ENCODE results near the gene SIL1. TPM values are rescaled to one million over a fixed set of nuclear protein-coding genes. Genes with fewer than 3 reads are reported as not detected.

SIL1 gene
- polyA plus RNA-seq, 1 donor (not counting 4 experiments of a cell fraction or from before 2014, with no cell fraction given): 45.4 TPM

- Histone ChIP-seq H3K36me3 (ENCODE audit: control insufficient read depth in 2 of 2, extremely low read depth in 1 of 2, insufficient read depth in 2 of 2, low read length in 2 of 2) (peaks cover 1 to 14% of the 10 kb centered on the region in 2 experiments), H3K79me2 (ENCODE audit: control insufficient read depth, insufficient read depth, low read length) (peaks cover 11% of the 10 kb centered on the region), H4K20me1 (ENCODE audit: control insufficient read depth, extremely low read depth, insufficient read depth, low read length) (peaks cover 3% of the 10 kb centered on the region), H3K4me1 (ENCODE audit: control insufficient read depth, extremely low read depth, insufficient read depth, low read length) (no peaks in the 10 kb centered on the region), H2AFZ (ENCODE audit: control insufficient read depth, low read length) (no peak overlapping the region), H3K9me3 (ENCODE audit: control insufficient read depth, low read depth, low read length) (no peaks in the 10 kb centered on the region), H3K9ac (ENCODE audit: control insufficient read depth, extremely low read depth, insufficient read depth, low read length) (no peak overlapping the region), H3K27me3 (ENCODE audit: control insufficient read depth, extremely low read depth, insufficient read depth, low read length) (no peaks in the 10 kb centered on the region), H3K27ac (ENCODE audit: control insufficient read depth, insufficient read depth, low read length) (no peak overlapping the region), H3K4me2 (ENCODE audit: control insufficient read depth, extremely low read depth, insufficient read depth, low read depth, low read length) (no peak overlapping the region), H3K9me1 (ENCODE audit: control insufficient read depth, extremely low read depth, insufficient read depth, low read length) (no peaks in the 10 kb centered on the region), H3K4me3 (ENCODE audit: control insufficient read depth in 2 of 3, extremely low read depth in 1 of 3, insufficient read depth in 2 of 3, low read depth in 1 of 3, low read length in 3 of 3) (no peak overlapping the region)
- DNase-seq (ENCODE audit: low read depth, low spot score) (no peak), FAIRE-seq (no peak)
- dilution Hi-C loops (cut with MboI; ENCODE audit: extremely low pct_ligation_motif_present, low sequenced_read_pairs): no loop called here
- TF ChIP-seq EZH2 (IDR thresholded peaks at IDR 0.05; ENCODE audit: low read length): no peak
- no peak for TF ChIP-seq CTCF (optimal IDR thresholded peaks at IDR 0.05 in 1 of 3, IDR thresholded peaks at IDR 0.05 in 1 of 3, conservative IDR thresholded peaks at IDR 0.05 in 1 of 3; ENCODE audit: extremely low read depth in 1 of 3, insufficient read depth in 2 of 3, low read length in 3 of 3)
Measured at GRCh38 chr5:139190125-139190524, 8.0 kb downstream of the SIL1 start.

- TF ChIP-seq CTCF (optimal IDR thresholded peaks at IDR 0.05 in 1 of 3, IDR thresholded peaks at IDR 0.05 in 1 of 3, conservative IDR thresholded peaks at IDR 0.05 in 1 of 3; ENCODE audit: extremely low read depth in 1 of 3, insufficient read depth in 2 of 3, low read length in 3 of 3) (no peak), EZH2 (IDR thresholded peaks at IDR 0.05; ENCODE audit: low read length) (no peak)
- dilution Hi-C loops (cut with MboI; ENCODE audit: extremely low pct_ligation_motif_present, low sequenced_read_pairs): no loop called here
- no peak for FAIRE-seq
Measured at GRCh38 chr5:139188558-139189270, 9.5 kb downstream of the SIL1 start.

More at GRCh38 chr5:139188558-139189270, 9.5 kb downstream of the SIL1 start:
- Histone ChIP-seq H3K27me3 (ENCODE audit: control insufficient read depth, extremely low read depth, insufficient read depth, low read length) (no peaks in the 10 kb centered on the region), H3K9me3 (ENCODE audit: control insufficient read depth, low read depth, low read length) (no peaks in the 10 kb centered on the region), H3K4me2 (ENCODE audit: control insufficient read depth, extremely low read depth, insufficient read depth, low read depth, low read length) (no peak overlapping the region), H2AFZ (ENCODE audit: control insufficient read depth, low read length) (no peak overlapping the region), H3K36me3 (ENCODE audit: control insufficient read depth in 2 of 2, extremely low read depth in 1 of 2, insufficient read depth in 2 of 2, low read length in 2 of 2) (peaks cover 1 to 10% of the 10 kb centered on the region in 2 experiments), H3K79me2 (ENCODE audit: control insufficient read depth, insufficient read depth, low read length) (peaks cover 9% of the 10 kb centered on the region), H3K27ac (ENCODE audit: control insufficient read depth, insufficient read depth, low read length) (no peak overlapping the region), H4K20me1 (ENCODE audit: control insufficient read depth, extremely low read depth, insufficient read depth, low read length) (peaks cover 3% of the 10 kb centered on the region), H3K9me1 (ENCODE audit: control insufficient read depth, extremely low read depth, insufficient read depth, low read length) (no peaks in the 10 kb centered on the region), H3K9ac (ENCODE audit: control insufficient read depth, extremely low read depth, insufficient read depth, low read length) (no peak overlapping the region), H3K4me1 (ENCODE audit: control insufficient read depth, extremely low read depth, insufficient read depth, low read length) (no peaks in the 10 kb centered on the region), H3K4me3 (ENCODE audit: control insufficient read depth in 2 of 3, extremely low read depth in 1 of 3, insufficient read depth in 2 of 3, low read depth in 1 of 3, low read length in 3 of 3) (no peak overlapping the region)
- no peak for DNase-seq (ENCODE audit: low read depth, low spot score)
